Glomerular visceral epithelial cell (primary cell): ENCODE results near the gene SLC9A7.
A peak's percentile ranks its signal among the peaks of the same experiment; 100 is the strongest.
"Not testable (repeated sequence)": the region's sequence is repeated elsewhere in the genome, so short reads cannot be mapped to it uniquely, and the experiment has no call there.

Experiments used
- DNase-seq: peaks from one replicate; pipeline ENCODE4 v3.0.0-alpha.2; 2016; ENCODE audit errors: extremely low spot score

SLC9A7 gene

DNA sequence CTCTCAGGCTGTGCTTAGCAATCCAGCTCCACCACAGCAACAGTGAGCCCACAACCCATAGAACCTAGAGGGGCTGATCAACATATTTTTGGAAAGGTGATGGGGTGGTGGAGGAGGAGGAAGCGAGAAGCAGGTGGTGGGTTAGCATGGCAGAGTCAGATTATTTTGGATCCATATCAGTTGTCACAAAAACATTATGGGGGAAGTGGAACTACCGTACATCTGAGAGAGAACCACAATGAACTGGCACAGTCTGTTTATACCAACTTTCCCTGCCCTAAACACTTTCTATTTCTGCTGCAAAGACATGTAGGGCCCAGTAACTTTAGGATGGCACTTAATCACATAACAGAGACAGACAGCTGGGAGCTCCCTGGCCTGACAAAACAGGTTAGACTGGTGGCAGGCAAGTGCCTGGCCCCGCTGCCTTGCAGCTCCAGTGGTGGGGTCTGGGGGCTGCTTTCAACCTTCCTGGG, 4.3 kb downstream of the SLC9A7 start:
- no peak for DNase-seq

DNA sequence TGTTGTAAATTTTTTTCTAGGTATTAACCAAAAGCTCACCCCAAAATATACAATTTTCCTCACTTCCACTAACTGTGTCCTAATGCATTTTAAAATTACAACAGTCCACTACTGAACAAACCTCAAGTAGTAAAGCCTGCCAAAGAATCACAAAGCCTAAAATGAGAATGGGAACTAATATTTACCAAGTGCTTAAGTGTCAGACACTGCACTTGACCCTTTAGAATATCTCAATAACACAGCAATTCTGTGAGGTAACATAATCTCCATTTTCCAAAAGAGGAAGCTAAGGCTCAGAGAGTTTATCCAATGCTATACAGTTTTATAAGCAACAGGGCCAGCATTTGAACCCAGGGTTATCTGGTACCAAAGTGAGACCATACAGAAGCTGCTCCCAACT, 4.9 kb downstream of the SLC9A7 start:
- no peak for DNase-seq

DNA sequence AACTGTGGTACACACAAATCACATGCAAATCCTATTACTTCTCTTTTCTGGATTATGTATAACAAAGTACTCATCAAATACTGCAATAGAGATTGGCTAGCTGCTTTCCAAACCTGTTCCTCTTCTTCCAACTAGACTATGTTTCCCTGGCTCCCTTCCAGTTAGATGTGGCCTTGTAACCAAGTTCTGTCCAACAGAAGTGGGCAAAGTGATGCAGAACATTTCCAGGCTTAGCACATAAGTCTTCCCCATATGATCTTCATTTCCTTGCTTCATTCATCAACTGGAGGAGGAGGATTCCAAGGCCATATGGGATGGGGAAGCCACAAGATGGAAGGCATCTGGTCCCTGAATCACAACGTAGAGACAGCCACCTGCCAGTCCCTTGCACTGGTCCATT, 8.0 kb downstream of the SLC9A7 start:
- no peak for DNase-seq

DNA sequence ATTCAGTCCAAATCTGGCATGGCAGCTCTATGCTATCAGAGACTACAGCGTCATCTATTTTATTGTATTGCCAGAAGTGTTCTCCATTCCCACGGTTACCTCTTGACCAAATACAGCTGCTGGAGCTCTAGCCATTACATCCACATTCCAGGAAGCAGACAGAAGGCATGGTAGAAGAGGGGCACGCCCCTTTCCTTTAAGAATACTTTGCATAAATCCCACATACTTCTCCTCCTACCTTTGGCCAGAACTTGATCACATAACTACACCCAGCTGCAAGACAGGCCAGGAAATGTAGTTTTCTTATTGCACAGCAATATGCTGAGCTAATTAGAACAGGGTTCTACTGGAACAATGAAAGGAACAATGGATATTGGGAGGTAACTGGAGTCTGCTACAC, 14.9 kb downstream of the SLC9A7 start:
- no peak for DNase-seq

DNA sequence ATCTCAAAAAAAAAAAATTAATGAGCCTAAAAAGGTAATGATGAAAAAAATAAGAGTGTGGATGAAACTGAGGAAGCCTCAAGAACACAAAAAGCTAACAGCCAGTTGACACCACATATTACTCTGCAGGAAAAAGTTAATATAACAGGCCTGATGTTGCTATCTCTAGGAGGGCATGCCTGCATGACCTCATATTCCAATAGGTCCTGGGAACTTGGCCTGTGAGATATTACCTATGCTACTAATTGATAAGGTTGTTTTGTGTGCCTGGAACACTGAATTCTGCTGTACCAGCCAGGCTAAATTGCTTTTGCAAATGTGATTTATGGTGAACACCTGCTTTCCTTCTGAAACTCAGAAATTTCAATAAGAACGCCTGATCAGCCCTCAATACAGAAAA, 15.9 kb downstream of the SLC9A7 start:
- DNase-seq = no peak

DNA sequence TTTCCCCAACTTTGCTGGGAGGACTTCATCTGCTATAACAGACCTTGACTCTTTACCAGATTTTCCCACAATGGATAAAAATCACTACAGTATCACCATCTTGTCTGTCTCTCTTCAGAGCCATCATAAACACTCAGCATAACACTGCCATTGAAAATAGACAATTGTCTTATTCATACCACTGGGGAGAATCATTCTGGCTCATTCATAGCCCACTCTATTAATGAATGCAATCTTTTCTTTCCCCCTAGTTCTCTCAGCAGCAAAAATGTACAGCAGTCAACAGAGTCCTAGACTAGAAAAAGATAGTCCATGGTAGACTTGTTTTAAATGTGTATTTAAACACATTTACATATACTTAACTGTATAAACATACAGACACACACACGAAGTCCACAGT, 19.2 kb downstream of the SLC9A7 start:
- no peak for DNase-seq

DNA sequence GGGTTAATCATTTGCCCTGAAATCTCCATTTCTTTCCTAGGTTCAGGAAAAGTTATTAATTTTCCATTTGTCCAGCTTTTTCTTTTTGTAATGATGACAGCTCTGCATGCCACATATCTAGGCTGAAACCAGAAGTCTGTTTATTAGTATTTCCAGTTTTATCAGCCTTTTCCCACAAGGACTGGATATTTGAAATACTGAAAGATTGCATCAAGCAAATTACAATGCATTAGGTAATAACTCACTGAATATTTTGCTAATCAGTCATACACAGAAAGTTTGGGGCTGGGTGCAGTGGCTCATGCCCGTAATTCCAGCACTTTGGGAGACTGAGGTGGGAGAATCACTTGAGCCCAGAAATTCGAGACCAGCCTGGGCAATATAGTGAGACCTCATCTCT, 21.5 kb downstream of the SLC9A7 start:
- DNase-seq = no peak

DNA sequence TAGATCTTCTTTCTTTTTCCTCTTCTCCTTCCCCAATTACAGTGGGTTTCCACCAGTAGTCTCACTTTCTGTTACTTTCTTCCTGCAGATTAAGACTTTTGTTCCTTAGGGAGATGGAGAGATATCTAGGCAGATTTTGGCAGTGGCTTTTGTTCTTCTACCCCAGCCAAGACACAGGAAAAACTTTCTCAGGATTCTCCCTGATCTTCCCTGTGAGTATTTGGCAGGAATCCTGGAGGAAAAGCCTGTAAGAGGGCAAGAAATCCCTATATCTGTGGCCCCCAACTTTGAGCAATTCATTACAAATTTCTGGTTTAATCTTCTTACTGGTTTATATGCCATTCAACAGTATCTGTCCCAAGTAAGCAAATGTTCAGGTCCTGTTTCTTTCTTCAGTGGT, 21.9 kb downstream of the SLC9A7 start:
- DNase-seq = no peak

DNA sequence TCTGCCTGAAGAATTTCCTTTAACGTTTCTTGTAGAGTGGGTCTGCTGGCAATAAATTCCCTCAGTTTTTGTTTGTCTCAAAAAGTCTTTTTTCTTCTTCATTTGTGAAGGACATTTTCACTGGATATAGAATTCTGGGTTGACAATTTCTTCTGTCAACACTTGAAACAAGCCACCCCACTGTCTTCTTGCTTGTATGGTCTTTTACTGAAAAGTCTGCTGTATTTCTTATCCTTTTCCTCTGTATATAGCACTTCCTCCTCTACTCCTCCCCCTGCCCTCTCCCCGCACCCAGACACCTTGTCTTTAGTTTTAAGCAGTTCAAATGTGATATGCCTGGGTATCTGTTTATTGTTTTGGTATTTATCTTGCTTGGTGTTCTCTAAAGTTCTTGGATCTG, 23.3 kb downstream of the SLC9A7 start:
- DNase-seq = no peak

DNA sequence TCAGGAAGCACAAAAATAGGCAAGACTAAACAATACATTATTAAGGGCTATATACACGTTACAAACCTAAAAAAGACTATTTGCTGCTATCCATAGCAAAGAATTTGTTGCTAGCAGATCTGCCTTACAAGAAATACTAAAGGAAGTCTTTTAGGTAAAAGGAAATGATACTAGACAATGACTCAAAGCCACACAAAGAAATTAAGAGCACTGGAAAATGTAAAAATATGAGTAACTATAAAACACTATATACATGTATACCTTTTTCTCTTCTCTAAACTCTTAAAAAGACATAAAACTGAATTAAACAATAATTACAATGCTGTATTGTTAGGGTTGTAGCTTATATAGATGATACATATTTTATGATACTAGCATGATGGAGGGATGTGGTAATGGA, 25.7 kb downstream of the SLC9A7 start:
- no peak for DNase-seq

DNA sequence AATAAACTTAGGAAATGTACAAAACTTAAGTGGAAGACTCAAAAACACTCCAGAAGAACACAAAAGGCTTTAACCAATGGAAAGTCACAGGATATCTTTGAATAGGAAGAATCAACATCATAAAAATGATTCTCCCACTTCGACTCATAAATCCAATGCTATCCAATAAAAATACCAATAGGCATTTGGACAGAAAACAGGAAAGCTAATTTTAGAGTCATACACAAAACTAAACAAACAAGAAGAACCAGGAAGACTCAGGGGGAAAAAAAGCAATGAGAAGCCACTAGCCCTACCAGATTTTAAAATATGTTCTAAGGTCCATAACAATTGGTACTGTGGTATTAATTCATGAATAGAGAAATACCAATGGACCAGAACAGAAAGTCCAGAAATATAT, 28.2 kb downstream of the SLC9A7 start:
- DNase-seq = no peak

DNA sequence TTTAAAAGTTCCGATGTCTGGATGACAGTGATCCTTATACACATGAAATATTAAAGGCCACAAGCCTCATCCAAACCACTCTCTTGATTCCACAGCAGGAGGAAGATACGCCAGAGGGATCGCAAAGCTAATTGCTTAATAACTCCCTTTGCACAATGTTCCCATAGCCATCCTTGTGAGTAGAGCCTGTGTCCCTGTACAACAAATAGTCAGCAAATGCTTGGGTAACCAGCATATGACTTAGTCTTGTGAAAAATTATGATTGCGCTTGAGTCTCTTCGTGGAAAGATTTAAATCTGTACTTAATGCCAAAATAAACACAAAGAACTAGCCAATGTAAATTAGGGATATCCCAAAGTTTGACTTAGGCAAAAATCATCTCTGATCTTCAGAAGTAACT, 31.5 kb downstream of the SLC9A7 start:
- no peak for DNase-seq

DNA sequence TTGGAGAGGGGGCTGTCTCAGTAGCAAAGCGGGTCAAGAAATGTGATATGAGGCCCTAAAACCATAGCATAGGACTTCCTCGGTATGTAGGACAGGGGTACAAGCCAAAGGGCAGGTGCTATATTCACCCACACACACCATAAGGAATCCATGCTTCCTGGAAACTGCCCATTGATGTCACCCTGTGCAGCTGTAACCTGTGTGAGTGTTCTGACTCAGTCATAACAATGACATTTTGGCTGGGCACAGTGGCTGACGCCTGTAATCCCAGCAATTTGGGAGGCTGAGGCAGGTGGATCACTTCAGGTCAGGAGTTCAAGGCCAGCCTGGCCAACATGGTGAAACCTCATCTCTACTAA, 35.4 kb downstream of the SLC9A7 start:
- DNase-seq = not testable (repeated sequence)

DNA sequence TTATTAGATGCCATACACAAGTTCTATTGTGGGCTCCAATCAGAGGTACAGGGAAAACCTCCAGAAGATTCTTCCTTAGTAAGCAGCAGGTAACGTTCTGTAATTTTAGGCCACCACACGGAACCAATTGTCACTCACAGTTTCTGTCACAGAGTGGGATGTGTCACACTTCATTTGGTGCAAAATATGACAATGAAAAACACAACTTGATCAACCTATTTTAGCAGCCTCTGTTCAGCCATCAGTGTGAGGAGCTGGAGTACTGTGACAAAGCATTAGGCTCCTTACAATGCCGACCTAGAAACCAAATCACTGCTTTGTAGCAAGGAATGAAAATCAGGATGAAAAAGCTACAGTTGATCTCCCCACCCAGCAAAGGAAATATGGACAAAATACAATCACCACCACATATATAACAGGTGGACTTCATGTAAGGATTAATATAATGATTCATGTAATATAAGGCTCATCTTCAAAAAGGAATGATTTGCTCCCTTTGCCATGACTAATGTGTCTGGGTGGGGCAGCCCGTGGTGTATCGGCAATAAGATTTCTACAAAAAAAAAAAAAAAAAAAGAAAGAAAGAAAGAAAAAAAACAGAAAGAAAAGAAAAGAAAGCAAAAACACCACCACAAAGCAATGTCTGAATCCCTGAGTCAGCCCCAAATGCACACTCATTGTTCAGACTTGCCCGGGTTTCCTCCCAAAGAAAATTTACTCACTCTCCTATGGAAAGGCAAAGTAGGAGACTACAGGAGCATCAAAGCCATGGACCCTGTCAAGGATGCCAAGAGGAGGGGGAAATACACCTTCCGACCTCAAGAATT, 36.0 kb downstream of the SLC9A7 start:
- DNase-seq = peak; percentile 1

DNA sequence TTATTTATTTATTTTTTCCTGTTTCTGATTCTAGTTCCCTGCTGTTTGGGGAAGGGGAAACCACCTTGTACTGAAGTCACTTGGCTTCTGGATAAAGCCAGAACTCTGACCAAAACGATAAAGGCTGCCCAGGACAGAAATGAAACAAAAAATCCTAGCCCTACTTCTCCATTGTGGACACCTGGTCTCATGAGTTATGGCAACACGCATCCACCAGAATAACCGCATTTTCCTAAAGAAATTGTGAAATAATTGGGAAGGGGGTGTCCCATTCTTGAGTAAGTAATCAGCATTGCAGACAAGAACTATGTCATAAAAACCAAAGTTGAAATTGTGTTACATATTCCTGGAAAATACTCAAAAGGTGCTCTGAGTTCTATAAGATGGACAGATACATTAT, 42.1 kb downstream of the SLC9A7 start:
- DNase-seq = no peak

DNA sequence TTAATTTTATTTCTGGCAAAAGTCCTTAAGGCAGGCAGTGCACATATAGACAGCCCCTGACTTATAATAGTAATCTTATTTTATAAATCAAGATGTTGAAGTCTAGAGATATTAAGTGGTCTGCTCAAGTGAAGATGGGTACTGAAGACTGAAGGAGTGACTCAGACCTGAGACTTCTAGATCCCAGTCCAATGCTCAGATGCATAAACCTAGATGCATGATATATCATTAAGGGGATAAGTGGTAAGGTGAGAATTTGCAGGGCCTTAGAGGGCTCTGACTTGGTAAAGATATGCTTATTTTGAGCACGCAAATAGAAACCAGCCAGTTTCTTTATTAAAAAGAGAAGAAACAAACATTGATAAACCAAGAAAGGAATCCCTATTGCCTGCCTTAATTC, 42.9 kb downstream of the SLC9A7 start:
- DNase-seq = no peak

DNA sequence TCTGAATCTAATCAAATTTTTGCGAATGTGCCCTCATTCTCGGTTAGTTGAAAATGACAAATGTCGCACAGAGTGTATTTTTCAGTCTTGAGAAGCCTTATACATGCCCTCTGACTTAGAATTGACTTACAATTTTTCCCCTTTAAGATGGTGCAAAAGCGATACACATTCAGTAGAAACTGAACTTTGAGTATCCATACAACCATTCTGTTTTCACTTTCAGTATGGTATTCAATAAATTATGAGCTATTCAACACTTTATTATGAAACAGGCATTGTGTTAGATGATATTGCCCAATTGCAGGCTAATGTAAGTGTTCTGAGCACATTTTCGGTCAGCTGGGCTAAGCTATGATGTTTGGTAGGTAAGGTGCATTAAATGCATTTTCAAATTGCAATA, 43.4 kb downstream of the SLC9A7 start:
- no peak for DNase-seq

DNA sequence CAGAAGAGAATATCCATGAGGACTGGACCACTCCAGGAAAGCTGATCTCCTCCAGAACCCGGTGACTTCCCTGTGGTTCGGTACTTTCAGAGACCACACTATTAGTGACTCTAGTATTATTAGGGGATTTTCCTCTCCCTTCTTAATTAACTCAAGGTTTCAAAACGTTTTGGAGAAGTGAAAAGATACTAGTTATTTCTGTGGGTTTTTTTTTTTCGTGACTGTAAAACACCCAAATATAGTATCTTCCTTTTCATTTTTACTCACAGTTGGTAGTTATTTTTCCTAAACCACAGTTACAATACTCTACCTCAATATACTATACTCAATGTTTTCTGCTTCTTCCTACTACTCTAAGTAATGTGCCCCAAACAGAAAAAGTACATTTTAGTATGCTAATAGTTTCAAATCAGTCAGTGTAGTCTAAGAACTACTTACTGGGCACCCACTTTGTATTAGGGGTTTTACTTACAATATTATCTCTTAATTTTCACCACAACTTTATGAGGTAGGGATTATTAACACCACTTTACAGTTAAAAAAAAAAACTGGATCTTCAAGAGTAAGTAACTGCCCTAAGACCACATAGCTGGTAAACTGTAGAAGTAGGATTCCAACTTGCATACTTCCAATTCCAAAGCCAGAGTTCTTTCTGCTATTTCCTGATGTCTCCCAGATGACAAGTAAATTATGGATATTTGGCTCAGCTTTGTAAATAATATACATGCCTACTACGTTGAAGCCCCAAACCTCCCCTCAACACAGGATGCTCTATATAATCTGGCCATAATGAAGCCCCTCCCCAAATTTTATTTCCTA, 45.0 kb downstream of the SLC9A7 start:
- DNase-seq = no peak

DNA sequence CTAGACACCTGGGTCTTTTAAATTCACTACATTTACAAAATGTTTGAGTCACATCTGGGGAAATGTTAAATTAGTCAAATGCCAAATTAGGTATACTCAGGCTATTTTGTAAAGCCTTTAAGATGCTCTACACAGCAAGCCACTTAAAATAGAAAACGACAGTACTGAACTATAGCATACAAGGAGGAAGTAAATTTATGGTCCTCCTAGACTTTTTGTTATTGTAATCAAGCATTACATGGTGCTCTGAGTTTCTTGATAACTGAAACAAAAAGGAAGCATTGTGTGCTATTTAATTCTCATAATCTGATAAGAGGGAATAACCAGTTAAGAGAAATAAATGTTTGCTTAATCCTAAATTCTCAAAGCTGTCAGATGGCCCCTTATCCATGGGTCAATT, 46.2 kb downstream of the SLC9A7 start:
- no peak for DNase-seq

DNA sequence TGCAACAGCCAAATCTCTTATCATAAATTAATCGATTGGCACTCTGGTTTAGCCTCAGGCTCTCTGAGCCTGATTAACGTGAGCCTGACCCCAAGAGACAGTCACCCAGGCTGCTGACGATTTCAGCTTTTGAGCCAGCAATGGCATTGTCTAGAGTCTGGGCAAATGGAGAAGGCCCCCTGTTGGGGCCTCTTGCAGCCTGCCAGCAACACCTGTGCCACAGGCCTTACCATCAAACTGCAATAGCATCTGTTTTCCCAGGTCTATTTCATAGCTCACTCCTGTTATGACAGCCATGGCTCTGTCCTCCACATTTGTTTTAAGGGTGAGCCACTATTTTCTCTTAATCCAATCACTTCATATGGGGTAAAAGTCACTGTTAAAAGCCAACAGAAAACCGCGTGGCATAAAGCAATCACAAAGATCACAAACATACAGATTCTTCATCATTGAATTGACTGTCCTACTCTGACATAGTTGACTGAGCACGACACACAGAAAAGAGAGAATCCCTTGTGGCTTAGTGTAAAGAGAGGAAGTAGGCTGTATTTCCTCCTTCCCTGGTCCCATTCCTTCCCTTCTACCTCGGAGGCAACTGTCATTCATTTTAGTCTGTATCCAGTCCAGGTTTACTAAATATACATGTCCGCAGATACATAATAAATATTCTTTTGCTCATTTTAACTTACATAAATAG, 47.8 kb downstream of the SLC9A7 start:
- no peak for DNase-seq

DNA sequence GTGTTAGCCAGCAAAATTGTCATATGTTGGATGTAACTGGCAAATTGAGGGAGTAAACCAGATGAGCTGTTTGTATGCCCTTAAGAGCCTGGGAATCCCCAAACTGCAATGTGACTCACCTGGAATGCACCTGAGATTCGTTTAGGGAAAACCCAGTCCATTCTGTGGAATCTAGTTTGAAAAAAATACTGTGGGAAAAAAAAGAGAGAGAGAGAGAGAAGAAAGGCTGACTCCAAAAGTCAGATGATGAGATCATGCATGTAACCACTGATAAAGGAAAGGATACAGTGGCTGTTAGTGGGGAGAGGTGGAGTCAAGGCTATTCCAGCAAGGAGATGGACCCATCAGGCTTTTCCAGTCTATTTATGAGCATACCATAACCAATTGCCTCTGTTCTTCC, 48.5 kb downstream of the SLC9A7 start:
- peak; percentile 37 for DNase-seq

DNA sequence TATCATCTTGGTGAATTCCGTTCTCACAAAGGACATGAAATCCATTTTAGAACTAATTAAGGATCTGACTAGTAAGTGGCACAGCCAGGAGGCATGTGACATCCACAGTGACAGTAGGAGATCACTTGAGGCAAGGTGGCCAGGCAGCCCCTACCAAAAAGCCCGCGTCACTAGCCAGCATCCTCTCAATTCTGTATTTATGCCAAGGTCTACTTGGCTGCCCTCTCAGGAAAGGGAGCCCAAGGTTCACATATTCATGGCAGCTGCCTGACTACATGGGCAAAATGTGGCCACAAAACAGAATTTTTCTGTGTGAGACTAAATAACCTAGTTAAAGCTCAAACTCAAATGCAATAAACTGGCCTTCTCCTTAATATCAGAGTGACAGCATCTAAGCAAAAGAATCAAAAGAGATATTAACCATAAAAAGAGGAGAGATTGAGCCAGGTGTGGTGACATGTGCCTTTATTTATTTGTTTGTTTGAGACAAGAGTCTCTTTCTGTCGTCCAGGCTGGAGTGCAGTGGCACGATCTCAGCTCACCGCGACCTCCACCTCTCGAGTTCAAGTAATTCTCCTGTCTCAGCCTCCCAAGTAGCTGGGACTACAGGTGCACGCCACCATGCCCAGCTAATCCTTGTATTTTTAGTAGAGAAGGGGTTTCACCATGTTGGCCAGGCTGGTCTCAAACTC, 51.5 kb downstream of the SLC9A7 start:
- no peak for DNase-seq
